Neural crest cell (in vitro differentiated cells): ENCODE measurements around the gene CAPN9. TPM values are rescaled to one million over a fixed set of nuclear protein-coding genes. Genes with fewer than 3 reads are reported as not detected.
A peak's percentile ranks its signal among the peaks of the same experiment; 100 is the strongest.

Experiments
- DNase-seq: peaks from one replicate; pipeline ENCODE4 v3.0.0; 2021; ENCODE audit warnings: low read depth, mixed read lengths, low spot score
- H3K27ac Mint-ChIP-seq: one replicate; pipeline ENCODE4 v1.8.0; 2021; ENCODE audit warnings: mild to moderate bottlenecking, mixed read lengths; ENCODE audit not compliant: unreplicated experiment
- H3K27me3 Mint-ChIP-seq: 2 replicates; pipeline ENCODE4 v1.8.0; 2021; ENCODE audit warnings: low read depth, mild to moderate bottlenecking, mixed read lengths
- H3K36me3 Mint-ChIP-seq: 2 replicates; pipeline ENCODE4 v1.8.0; 2021; ENCODE audit warnings: low read depth, mild to moderate bottlenecking, mixed read lengths
- H3K4me1 Mint-ChIP-seq: 2 replicates; pipeline ENCODE4 v1.8.0; 2021; ENCODE audit warnings: mixed read lengths
- H3K4me3 Mint-ChIP-seq: one replicate; pipeline ENCODE4 v1.8.0; 2021; ENCODE audit warnings: mild to moderate bottlenecking, mixed read lengths
- H3K9me3 Mint-ChIP-seq: 2 replicates; pipeline ENCODE4 v1.8.0; 2021; ENCODE audit warnings: mixed read lengths
- CTCF ChIP-seq: fragments of 200-600 bp; sonication (generic); conservative IDR thresholded peaks from 2 replicates; pipeline ENCODE4 v1.5.0; 2021; ENCODE audit warnings: antibody characterized with exemption, mild to moderate bottlenecking
- total RNA-seq: library from RNA; stranded (reverse); gene quantifications from 2 replicates; pipeline ENCODE4 v1.2.1, GENCODE V29; 2021

The CAPN9 gene
- total RNA-seq, 1 donor from 2014 or later, result 4.0 TPM

DNA sequence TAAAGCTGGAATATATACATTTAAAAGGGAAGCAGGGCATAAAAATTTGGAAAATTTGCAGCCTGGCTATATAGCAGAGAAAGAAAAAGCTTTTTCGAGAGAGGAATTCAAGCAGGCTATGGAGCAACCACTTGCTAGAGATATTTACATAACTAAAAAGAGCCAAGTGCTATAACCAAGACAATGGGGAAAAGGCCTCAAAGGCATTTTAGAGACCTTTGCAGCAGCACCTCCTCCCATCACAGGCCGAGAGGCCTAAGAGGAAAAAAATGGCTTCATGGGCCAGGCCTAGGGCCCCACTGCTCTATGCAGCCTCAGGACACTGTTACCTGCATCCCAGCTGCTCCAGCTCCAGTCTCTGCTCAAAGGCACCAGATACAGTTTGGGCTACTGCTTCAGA, 37.0 kb downstream of the CAPN9 start:
- TF ChIP-seq CTCF, result no peak
- H3K27me3 Mint-ChIP-seq, result peaks cover 6% of the 10 kb centered on the region
- H3K4me1 Mint-ChIP-seq, result peaks cover 49% of the 10 kb centered on the region
- DNase-seq, result no peak
- H3K9me3 Mint-ChIP-seq, result peaks cover 11% of the 10 kb centered on the region
- H3K36me3 Mint-ChIP-seq, result peaks cover 2% of the 10 kb centered on the region
- no peak overlapping the region for H3K27ac Mint-ChIP-seq
- no peak overlapping the region for H3K4me3 Mint-ChIP-seq

DNA sequence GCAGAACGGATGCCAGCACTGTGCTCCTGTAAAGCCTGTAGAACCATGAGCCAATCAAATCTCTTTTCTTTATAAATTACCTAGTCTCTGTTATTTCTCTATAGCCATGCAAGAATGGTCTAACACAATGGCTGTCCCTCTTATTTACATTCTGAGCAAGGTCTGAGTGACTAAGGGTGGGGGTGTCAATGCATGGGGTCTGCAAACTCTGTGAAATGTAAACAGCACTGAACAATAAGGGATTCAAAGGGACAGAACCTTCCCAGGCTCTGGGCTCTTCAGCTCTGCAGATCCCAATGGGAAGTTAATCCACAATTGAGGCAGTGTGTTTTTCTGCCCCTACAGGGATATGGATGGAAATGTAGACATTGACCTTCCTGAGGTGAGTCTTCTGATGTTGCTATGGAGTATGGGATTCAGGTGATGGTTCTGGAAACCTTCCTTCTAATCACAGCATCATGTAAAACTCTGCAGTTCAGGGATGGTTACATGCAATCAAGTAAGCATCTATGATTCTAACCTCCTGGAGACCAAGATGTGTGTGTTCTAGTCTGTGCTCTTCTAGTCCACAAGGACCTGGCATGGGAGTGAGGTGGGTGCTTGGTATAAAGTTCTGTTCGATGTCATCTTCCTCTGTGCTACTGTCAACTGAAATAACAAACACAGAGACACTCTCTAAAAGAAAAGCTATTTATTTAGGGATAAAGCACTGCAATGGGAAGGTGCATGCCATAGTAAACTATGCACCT, 38.6 kb downstream of the CAPN9 start:
- peaks cover 11% of the 10 kb centered on the region for H3K9me3 Mint-ChIP-seq
- no peak for TF ChIP-seq CTCF
- H3K4me1 Mint-ChIP-seq, result peaks cover 49% of the 10 kb centered on the region
- no peaks in the 10 kb centered on the region for H3K36me3 Mint-ChIP-seq
- H3K27ac Mint-ChIP-seq, result peak overlapping the region; percentile 85
- no peak for DNase-seq
- H3K4me3 Mint-ChIP-seq, result peak overlapping the region; percentile 56
- H3K27me3 Mint-ChIP-seq, result no peaks in the 10 kb centered on the region

- no peaks in the 10 kb centered on the region for H3K36me3 Mint-ChIP-seq
- H3K27ac Mint-ChIP-seq, result peak overlapping the region; percentile 85
- peak overlapping the region; percentile 56 for H3K4me3 Mint-ChIP-seq
- no peaks in the 10 kb centered on the region for H3K27me3 Mint-ChIP-seq
- DNase-seq, result no peak
- TF ChIP-seq CTCF, result no peak
- peaks cover 49% of the 10 kb centered on the region for H3K4me1 Mint-ChIP-seq
- H3K9me3 Mint-ChIP-seq, result peaks cover 11% of the 10 kb centered on the region
These were observed 39.2 kb downstream of the CAPN9 start for GRCh38 chr1:230786385-230786753.

GRCh38 chr1:230787471-230787870, 40.3 kb downstream of the CAPN9 start:
- TF ChIP-seq CTCF, result no peak
- Mint-ChIP-seq H3K4me1 (peaks cover 44% of the 10 kb centered on the region), H3K27me3 (no peaks in the 10 kb centered on the region), H3K36me3 (no peaks in the 10 kb centered on the region), H3K9me3 (peaks cover 11% of the 10 kb centered on the region), H3K4me3 (no peak overlapping the region), H3K27ac (peak overlapping the region; percentile 55)
- DNase-seq, result no peak

DNA sequence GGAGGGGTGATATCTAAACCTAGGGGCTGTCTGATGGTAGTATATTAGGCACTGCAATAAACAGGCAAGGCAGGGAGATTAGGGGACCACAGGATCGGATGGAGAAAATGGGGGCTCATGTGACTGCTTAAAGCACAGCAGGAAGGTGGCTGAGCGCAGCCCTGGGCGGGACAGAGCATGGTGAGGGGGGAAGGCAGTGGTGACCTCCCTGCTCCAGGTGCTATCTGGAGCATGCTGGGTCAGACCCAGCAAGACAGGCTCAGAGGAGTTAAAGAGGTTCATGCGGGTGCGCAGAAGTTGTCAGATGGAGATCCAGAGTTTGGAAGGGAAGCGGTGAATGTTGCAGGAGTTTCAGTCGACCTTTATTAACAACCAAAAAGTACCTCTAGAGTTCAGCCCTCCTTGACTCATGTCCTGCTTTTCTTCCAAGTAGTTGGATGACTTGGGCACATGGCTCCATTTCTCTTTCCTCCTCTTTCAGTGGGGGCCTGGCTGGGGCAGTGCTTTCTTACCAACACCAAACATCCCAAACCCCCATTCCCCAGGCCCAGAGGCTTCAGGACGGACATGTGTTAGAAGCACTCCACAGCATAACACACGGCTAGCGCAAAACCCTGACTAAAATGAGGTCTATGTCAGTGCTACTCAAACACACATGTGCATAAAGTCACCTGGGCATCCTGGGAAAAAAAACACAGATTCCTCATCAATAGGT, 41.5 kb downstream of the CAPN9 start:
- DNase-seq, result no peak
- Mint-ChIP-seq H3K27me3 (no peaks in the 10 kb centered on the region), H3K36me3 (no peaks in the 10 kb centered on the region), H3K4me1 (peaks cover 38% of the 10 kb centered on the region), H3K4me3 (no peak overlapping the region), H3K27ac (no peak overlapping the region), H3K9me3 (peaks cover 8% of the 10 kb centered on the region)
- no peak for TF ChIP-seq CTCF
